Astrocyte (in vitro differentiated cells and primary cell): ENCODE data around the gene MORC1. TPM values are rescaled to one million over a fixed set of nuclear protein-coding genes. Genes with fewer than 3 reads are reported as not detected.

Experiments used
- DNase-seq: peaks from one replicate; pipeline ENCODE4 v3.0.0-alpha.2; 2010; ENCODE audit warnings: low read depth
- FAIRE-seq: peaks from 2 replicates; lab custom pipeline; 2011; peaks lifted over from hg19 to GRCh38; lab: Jason Lieb, UNC
- H2AFZ ChIP-seq: 2 replicates; pipeline ENCODE4 v1.6.0; 2012; ENCODE audit warnings: low read depth, low read length, inconsistent platforms
- H3K27ac ChIP-seq: 2 replicates; pipeline ENCODE4 v1.5.1; 2011; ENCODE audit warnings: low read depth, low read length, inconsistent platforms
- H3K27me3 ChIP-seq: 2 replicates; pipeline ENCODE4 v1.6.0; 2011; ENCODE audit warnings: low read length, inconsistent platforms; ENCODE audit not compliant: insufficient read depth
- H3K36me3 ChIP-seq: 2 replicates; pipeline ENCODE4 v1.5.1; 2011; ENCODE audit warnings: low read length, inconsistent platforms; ENCODE audit not compliant: insufficient read depth
- H3K4me1 ChIP-seq: 2 replicates; pipeline ENCODE4 v1.5.1; 2011; ENCODE audit warnings: low read length, inconsistent platforms; ENCODE audit not compliant: insufficient read depth
- H3K4me2 ChIP-seq: 2 replicates; pipeline ENCODE4 v1.6.0; 2012; ENCODE audit warnings: low read length, inconsistent platforms
- H3K4me3 ChIP-seq: 2 replicates; pipeline ENCODE4 v1.5.1; 2011; ENCODE audit warnings: low read depth, mild to moderate bottlenecking, low read length, inconsistent platforms; ENCODE audit not compliant: insufficient read depth
- H3K79me2 ChIP-seq: 2 replicates; pipeline ENCODE4 v1.6.0; 2012; ENCODE audit warnings: mild to moderate bottlenecking, low read length, inconsistent platforms; ENCODE audit not compliant: insufficient read depth
- H3K9ac ChIP-seq: 2 replicates; pipeline ENCODE4 v1.6.0; 2012; ENCODE audit warnings: mild to moderate bottlenecking, low read length, inconsistent platforms
- H3K9me3 ChIP-seq: 2 replicates; pipeline ENCODE4 v1.5.1; 2012; ENCODE audit warnings: low read depth, mild to moderate bottlenecking, low read length, inconsistent platforms; ENCODE audit not compliant: insufficient read depth
- H4K20me1 ChIP-seq: 2 replicates; pipeline ENCODE4 v1.6.0; 2012; ENCODE audit warnings: low read length, inconsistent platforms; ENCODE audit not compliant: insufficient read depth
- H3K27ac Mint-ChIP-seq: one replicate; pipeline ENCODE4 v1.8.0; 2021; ENCODE audit warnings: mild to moderate bottlenecking, mixed read lengths; ENCODE audit not compliant: unreplicated experiment
- H3K27me3 Mint-ChIP-seq: one replicate; pipeline ENCODE4 v1.8.0; 2021; ENCODE audit warnings: low read depth, mixed read lengths; ENCODE audit not compliant: unreplicated experiment
- H3K36me3 Mint-ChIP-seq: one replicate; pipeline ENCODE4 v1.8.0; 2021; ENCODE audit warnings: low read depth, mixed read lengths; ENCODE audit not compliant: unreplicated experiment
- H3K4me1 Mint-ChIP-seq: one replicate; pipeline ENCODE4 v1.8.0; 2021; ENCODE audit warnings: low read depth, mixed read lengths; ENCODE audit not compliant: unreplicated experiment
- H3K4me3 Mint-ChIP-seq: one replicate; pipeline ENCODE4 v1.8.0; 2021; ENCODE audit warnings: mild to moderate bottlenecking, moderate library complexity, mixed read lengths; ENCODE audit not compliant: unreplicated experiment
- H3K9me3 Mint-ChIP-seq: one replicate; pipeline ENCODE4 v1.8.0; 2021; ENCODE audit warnings: mild to moderate bottlenecking, mixed read lengths; ENCODE audit not compliant: unreplicated experiment
- CTCF ChIP-seq: IDR thresholded peaks from 2 replicates; pipeline ENCODE4 v1.5.1; 2011; ENCODE audit warnings: low read depth, mild to moderate bottlenecking, inconsistent platforms, low read length, moderate library complexity; ENCODE audit not compliant: insufficient read depth
- EZH2 ChIP-seq: IDR thresholded peaks from 2 replicates; pipeline ENCODE4 v1.6.1; 2012; ENCODE audit warnings: mild to moderate bottlenecking, low read length, inconsistent platforms; ENCODE audit not compliant: insufficient read depth
- total RNA-seq: library from RNA; stranded (reverse); gene quantifications from 2 replicates; pipeline ENCODE4 v1.2.1, GENCODE V29; 2021

Gene MORC1
- total RNA-seq, 1 donor from 2014 or later: not detected

- Histone ChIP-seq H3K27me3 (no peaks in the 10 kb centered on the region), H3K9ac (no peak overlapping the region), H3K4me1 (no peaks in the 10 kb centered on the region), H3K9me3 (no peaks in the 10 kb centered on the region), H3K4me2 (no peak overlapping the region), H3K4me3 (no peak overlapping the region), H3K36me3 (no peaks in the 10 kb centered on the region), H2AFZ (no peak overlapping the region), H3K27ac (no peak overlapping the region), H4K20me1 (no peaks in the 10 kb centered on the region), H3K79me2 (no peaks in the 10 kb centered on the region)
- DNase-seq (no peak), FAIRE-seq (no peak)
- no peaks in the 10 kb centered on the region for H3K36me3 Mint-ChIP-seq
- H3K4me3 Mint-ChIP-seq: no peak overlapping the region
- TF ChIP-seq EZH2 (no peak), CTCF (no peak)
- H3K27ac Mint-ChIP-seq: no peak overlapping the region
- no peaks in the 10 kb centered on the region for H3K27me3 Mint-ChIP-seq
- H3K4me1 Mint-ChIP-seq: no peaks in the 10 kb centered on the region
- no peaks in the 10 kb centered on the region for H3K9me3 Mint-ChIP-seq
Observed at GRCh38 chr3:109021556-109021955, 96.4 kb downstream of the MORC1 start.

- Histone ChIP-seq H3K9me3 (no peaks in the 10 kb centered on the region), H3K4me2 (no peak overlapping the region), H3K27ac (no peak overlapping the region), H3K36me3 (no peaks in the 10 kb centered on the region), H3K27me3 (no peaks in the 10 kb centered on the region), H2AFZ (no peak overlapping the region), H3K4me1 (no peaks in the 10 kb centered on the region), H3K9ac (no peak overlapping the region), H4K20me1 (no peaks in the 10 kb centered on the region), H3K79me2 (no peaks in the 10 kb centered on the region), H3K4me3 (no peak overlapping the region)
- TF ChIP-seq CTCF (no peak), EZH2 (no peak)
- Mint-ChIP-seq H3K9me3 (no peaks in the 10 kb centered on the region), H3K36me3 (no peaks in the 10 kb centered on the region), H3K27me3 (no peaks in the 10 kb centered on the region), H3K4me3 (no peak overlapping the region), H3K4me1 (no peaks in the 10 kb centered on the region), H3K27ac (no peak overlapping the region)
- no peak for DNase-seq
- FAIRE-seq: no peak
Observed at GRCh38 chr3:109018828-109019227, 99.1 kb downstream of the MORC1 start.

GRCh38 chr3:109005443-109005842, 112.5 kb downstream of the MORC1 start:
- Mint-ChIP-seq H3K27ac (no peak overlapping the region), H3K4me1 (no peaks in the 10 kb centered on the region), H3K27me3 (no peaks in the 10 kb centered on the region), H3K36me3 (no peaks in the 10 kb centered on the region), H3K4me3 (no peak overlapping the region), H3K9me3 (peaks cover 2% of the 10 kb centered on the region)
- Histone ChIP-seq H3K36me3 (no peaks in the 10 kb centered on the region), H3K4me1 (no peaks in the 10 kb centered on the region), H2AFZ (no peak overlapping the region), H3K4me2 (no peak overlapping the region), H3K27ac (no peak overlapping the region), H3K9ac (no peak overlapping the region), H4K20me1 (no peaks in the 10 kb centered on the region), H3K79me2 (no peaks in the 10 kb centered on the region), H3K4me3 (no peak overlapping the region), H3K27me3 (no peaks in the 10 kb centered on the region), H3K9me3 (no peaks in the 10 kb centered on the region)
- DNase-seq (no peak), FAIRE-seq (no peak)
- TF ChIP-seq EZH2: no peak
- TF ChIP-seq CTCF: no peak
